Measurements from ENCODE around the gene LZTS2. TPM values are rescaled to one million over a fixed set of nuclear protein-coding genes. Genes with fewer than 3 reads are reported as not detected.
A peak's percentile ranks its signal among the peaks of the same experiment; 100 is the strongest.

The LZTS2 gene
- total and polyA plus RNA-seq, 2 of the 8 experiments (the other 6 are each of a cell fraction or from before 2014, with no cell fraction given): 75.7 to 99.5 TPM

DNA sequence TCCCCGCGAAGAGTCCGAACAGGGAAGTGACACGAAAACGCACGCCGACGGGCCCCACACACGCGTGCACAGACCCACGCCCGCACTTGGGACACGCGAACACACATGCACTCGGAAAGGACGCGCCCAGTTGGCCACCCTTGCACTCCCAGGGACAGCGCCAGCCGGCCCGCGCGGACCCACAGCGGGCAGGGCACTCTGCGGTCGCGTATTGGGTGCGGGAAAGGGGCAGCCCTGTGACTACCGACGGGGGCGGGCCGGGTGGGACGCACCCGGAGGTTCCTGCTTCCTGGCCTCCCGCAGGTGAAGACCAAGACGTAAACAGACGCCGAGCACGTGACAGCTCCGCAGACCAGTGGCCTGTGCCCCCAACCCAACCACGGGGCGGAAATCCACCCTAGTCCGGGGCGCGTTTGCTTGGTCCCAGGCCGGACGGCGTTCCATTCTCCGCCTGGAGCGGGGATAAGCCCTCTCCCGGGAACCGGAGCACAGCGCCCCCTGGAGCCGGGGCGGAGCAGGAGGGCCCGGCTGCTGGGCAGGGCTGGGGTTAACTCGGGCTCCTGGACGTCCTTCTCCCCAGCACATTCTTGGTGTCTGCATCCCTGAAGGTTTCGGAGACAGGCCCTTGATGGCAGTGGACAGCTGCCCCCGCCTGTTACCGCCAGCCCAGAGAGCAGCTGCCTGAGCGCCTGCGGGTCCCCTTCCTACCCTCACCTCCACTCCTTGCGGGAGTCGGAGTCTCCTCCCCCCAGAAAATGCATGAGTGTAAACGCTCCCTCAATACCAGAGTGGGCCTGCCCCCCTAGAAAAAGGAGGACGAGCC lies 2.0 kb upstream of the LZTS2 start (continued):
- TF ChIP-seq E2F6 (IDR thresholded peaks at IDR 0.05): peak; percentile 41; the same call in 1 of the 2 replicates
- peak; percentile 9; the same call in 1 of the 2 replicates for TF ChIP-seq RBBP5 (IDR thresholded peaks at IDR 0.05; ENCODE audit: borderline replicate concordance, low read depth, low read length)
- TF ChIP-seq SP1 (IDR thresholded peaks at IDR 0.05; ENCODE audit: low read depth, low read length): 0 out of 2 replicates have a peak, but pooled peaks have one; percentile 31
- TF ChIP-seq POLR2A (IDR thresholded peaks at IDR 0.05; ENCODE audit: control extremely low read depth in 1 of 2, low read depth in 2 of 2, low read length in 2 of 2): no peak; a peak in 1 of 3 replicates
- peak in 2 of 3 experiments; percentile 79 to 93; a peak in 3 of 4 replicates for TF ChIP-seq CTCF (IDR thresholded peaks at IDR 0.05; ENCODE audit: control extremely low read depth in 1 of 3, insufficient read depth in 1 of 3, low read depth in 1 of 3, low read length in 3 of 3)
- TF ChIP-seq MAX (IDR thresholded peaks at IDR 0.05): peak; percentile 86
- TF ChIP-seq SP4 (IDR thresholded peaks at IDR 0.05; ENCODE audit: low read length): no peak; the same call in 1 of the 2 replicates
- TF ChIP-seq CTBP2 (IDR thresholded peaks at IDR 0.05; ENCODE audit: borderline replicate concordance, insufficient read depth, insufficient read length, low read length): no peak
- TF ChIP-seq USF2 (IDR thresholded peaks at IDR 0.05; ENCODE audit: low read length): peak; percentile 60; the same call in 1 of the 2 replicates
- no peak for TF ChIP-seq SRF (IDR thresholded peaks at IDR 0.05; ENCODE audit: low read depth, low read length)
- TF ChIP-seq ASH2L (IDR thresholded peaks at IDR 0.05; ENCODE audit: low read length): peak; percentile 12
- peak; percentile 42; the same call in 1 of the 2 replicates for TF ChIP-seq SUZ12 (IDR thresholded peaks at IDR 0.05; ENCODE audit: low read length)
- peak in 1 of 2 experiments; percentile 36; a peak in 1 of 3 replicates for TF ChIP-seq EP300 (IDR thresholded peaks at IDR 0.05; ENCODE audit: borderline replicate concordance in 1 of 2, low read depth in 2 of 2, low read length in 2 of 2)
- TF ChIP-seq POLR2AphosphoS5 (IDR thresholded peaks at IDR 0.05; ENCODE audit: low read depth, low read length): 0 out of 2 replicates have a peak, but pooled peaks have one; percentile 48
- TF ChIP-seq SIN3A (conservative IDR thresholded peaks at IDR 0.05 in 1 of 2, IDR thresholded peaks at IDR 0.05 in 1 of 2; ENCODE audit: low read depth in 1 of 2, low read length in 2 of 2): peak in 1 of 2 experiments; percentile 68; a peak in 2 of 4 replicates
- peak; percentile 77 to 83; a peak in 3 of 4 replicates for TF ChIP-seq HDAC2 (IDR thresholded peaks at IDR 0.05; ENCODE audit: borderline replicate concordance in 1 of 2, low read depth in 2 of 2, low read length in 2 of 2)
- peak; percentile 25; the same call in 1 of the 2 replicates for TF ChIP-seq YY1 (IDR thresholded peaks at IDR 0.05; ENCODE audit: low read depth, low read length)
